ENCODE results near the gene EDN3.

EDN3 gene

GRCh38 chr20:59307270-59307669, 6.9 kb downstream of the EDN3 start:
- TF ChIP-seq CTCF (IDR thresholded peaks at IDR 0.05; ENCODE audit: insufficient read depth, low read length, poor library complexity, severe bottlenecking): no peak
- Histone ChIP-seq H3K4me3 (replicated peaks; ENCODE audit: low read depth, low read length) (no peak overlapping the region), H3K36me3 (ENCODE audit: control insufficient read depth, insufficient read depth, low read length) (no peaks in the 10 kb centered on the region), H3K27me3 (replicated peaks; ENCODE audit: control insufficient read depth, insufficient read depth, low read length) (no peaks in the 10 kb centered on the region)
- DNase-seq (ENCODE audit: extremely low read depth, insufficient read length): no peak

- H3K27me3 ChIP-seq (replicated peaks; ENCODE audit: control insufficient read depth, insufficient read depth, low read length): no peaks in the 10 kb centered on the region; the same call in 1 of the 2 replicates
- no peak for DNase-seq (ENCODE audit: extremely low read depth, insufficient read length)
- no peaks in the 10 kb centered on the region for H3K36me3 ChIP-seq (ENCODE audit: control insufficient read depth, insufficient read depth, low read length)
- H3K4me3 ChIP-seq (replicated peaks; ENCODE audit: low read depth, low read length): no peak overlapping the region
- no peak for TF ChIP-seq CTCF (IDR thresholded peaks at IDR 0.05; ENCODE audit: insufficient read depth, low read length, poor library complexity, severe bottlenecking)
These were observed 8.2 kb downstream of the EDN3 start for GRCh38 chr20:59308493-59309201.

- no peaks in the 10 kb centered on the region; the same call in 1 of the 2 replicates for H3K27me3 ChIP-seq (replicated peaks; ENCODE audit: control insufficient read depth, insufficient read depth, low read length)
- H3K4me3 ChIP-seq (replicated peaks; ENCODE audit: low read depth, low read length): no peak overlapping the region
- no peak for TF ChIP-seq CTCF (IDR thresholded peaks at IDR 0.05; ENCODE audit: insufficient read depth, low read length, poor library complexity, severe bottlenecking)
- DNase-seq (ENCODE audit: extremely low read depth, insufficient read length): no peak
- H3K36me3 ChIP-seq (ENCODE audit: control insufficient read depth, insufficient read depth, low read length): no peaks in the 10 kb centered on the region
These were observed 8.8 kb downstream of the EDN3 start for GRCh38 chr20:59309218-59309617.

- Histone ChIP-seq H3K27me3 (replicated peaks; ENCODE audit: control insufficient read depth, insufficient read depth, low read length) (no peaks in the 10 kb centered on the region; the same call in 1 of the 2 replicates), H3K4me3 (replicated peaks; ENCODE audit: low read depth, low read length) (no peak overlapping the region)
These were observed 14.6 kb downstream of the EDN3 start for GRCh38 chr20:59314997-59315396.

GRCh38 chr20:59316911-59317731, 16.7 kb downstream of the EDN3 start:
- no peak for TF ChIP-seq CTCF (IDR thresholded peaks at IDR 0.05; ENCODE audit: insufficient read depth, low read length, poor library complexity, severe bottlenecking)
- H3K27me3 ChIP-seq (replicated peaks; ENCODE audit: control insufficient read depth, insufficient read depth, low read length): peaks cover 1% of the 10 kb centered on the region
- no peak overlapping the region for H3K4me3 ChIP-seq (replicated peaks; ENCODE audit: low read depth, low read length)
- no peaks in the 10 kb centered on the region for H3K36me3 ChIP-seq (ENCODE audit: control insufficient read depth, insufficient read depth, low read length)
- no peak for DNase-seq (ENCODE audit: extremely low read depth, insufficient read length)

More at GRCh38 chr20:59314997-59315396, 14.6 kb downstream of the EDN3 start:
- no peaks in the 10 kb centered on the region for H3K36me3 ChIP-seq (ENCODE audit: control insufficient read depth, insufficient read depth, low read length)
- no peak for TF ChIP-seq CTCF (IDR thresholded peaks at IDR 0.05; ENCODE audit: insufficient read depth, low read length, poor library complexity, severe bottlenecking)
- no peak for DNase-seq (ENCODE audit: extremely low read depth, insufficient read length)
